Nephron (organoid): ENCODE data around the gene NEIL1.

Experiments used
- H3K27ac Mint-ChIP-seq, 3 experiments: 2 replicates each; pipeline ENCODE4 v1.8.0; 2020; ENCODE audit warnings: mixed read lengths in 3 of 3, mild to moderate bottlenecking in 2 of 3, moderate library complexity in 1 of 3
- H3K27me3 Mint-ChIP-seq: 2 replicates; pipeline ENCODE4 v1.8.0; 2021; ENCODE audit warnings: low read depth, mild to moderate bottlenecking, moderate library complexity, mixed read lengths
- H3K36me3 Mint-ChIP-seq: 2 replicates; pipeline ENCODE4 v1.8.0; 2020; ENCODE audit warnings: low read depth, mixed read lengths
- H3K4me1 Mint-ChIP-seq: 2 replicates; pipeline ENCODE4 v1.8.0; 2020; ENCODE audit warnings: mixed read lengths
- H3K4me3 Mint-ChIP-seq, 3 experiments: 2 replicates each; pipeline ENCODE4 v1.8.0; 2020; ENCODE audit warnings: mild to moderate bottlenecking in 3 of 3, mixed read lengths in 3 of 3, moderate library complexity in 2 of 3
- H3K9me3 Mint-ChIP-seq: 2 replicates; pipeline ENCODE4 v1.8.0; 2020; ENCODE audit warnings: mixed read lengths
- TF ChIP-seq, protein P1 (sequence below), 3 experiments: fragments of 200-600 bp; sonication (generic); IDR thresholded peaks; one replicate each; pipeline ENCODE4 v1.5.0; 2021; ENCODE audit warnings: antibody characterized with exemption in 3 of 3; ENCODE audit not compliant: unreplicated experiment in 3 of 3

Gene NEIL1

DNA sequence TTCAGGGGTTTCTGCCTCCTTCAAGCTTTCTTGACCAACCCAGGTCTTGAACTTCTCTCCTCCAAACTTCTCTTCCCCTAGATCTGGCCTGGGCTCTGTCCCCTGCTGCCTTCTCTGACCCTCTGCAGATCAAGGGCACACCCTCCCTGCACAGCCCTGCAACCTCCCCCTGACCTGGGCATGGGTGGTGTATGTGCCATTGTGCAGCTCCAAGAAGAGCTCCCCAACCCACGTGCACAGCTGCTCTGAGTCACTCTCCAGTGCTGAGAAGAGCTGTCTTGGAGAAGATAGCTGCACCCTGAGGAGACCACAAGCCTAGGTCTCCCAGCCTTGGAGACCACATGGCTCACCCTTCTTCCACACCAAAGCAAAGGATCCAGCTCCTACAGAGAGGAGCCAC is 13.6 kb downstream of the NEIL1 start:
- Mint-ChIP-seq H3K27me3 (peaks cover 3% of the 10 kb centered on the region), H3K27ac (no peak overlapping the region), H3K36me3 (peaks cover 4% of the 10 kb centered on the region), H3K4me1 (no peaks in the 10 kb centered on the region), H3K9me3 (no peaks in the 10 kb centered on the region), H3K4me3 (no peak overlapping the region)
- TF ChIP-seq, protein P1, sequence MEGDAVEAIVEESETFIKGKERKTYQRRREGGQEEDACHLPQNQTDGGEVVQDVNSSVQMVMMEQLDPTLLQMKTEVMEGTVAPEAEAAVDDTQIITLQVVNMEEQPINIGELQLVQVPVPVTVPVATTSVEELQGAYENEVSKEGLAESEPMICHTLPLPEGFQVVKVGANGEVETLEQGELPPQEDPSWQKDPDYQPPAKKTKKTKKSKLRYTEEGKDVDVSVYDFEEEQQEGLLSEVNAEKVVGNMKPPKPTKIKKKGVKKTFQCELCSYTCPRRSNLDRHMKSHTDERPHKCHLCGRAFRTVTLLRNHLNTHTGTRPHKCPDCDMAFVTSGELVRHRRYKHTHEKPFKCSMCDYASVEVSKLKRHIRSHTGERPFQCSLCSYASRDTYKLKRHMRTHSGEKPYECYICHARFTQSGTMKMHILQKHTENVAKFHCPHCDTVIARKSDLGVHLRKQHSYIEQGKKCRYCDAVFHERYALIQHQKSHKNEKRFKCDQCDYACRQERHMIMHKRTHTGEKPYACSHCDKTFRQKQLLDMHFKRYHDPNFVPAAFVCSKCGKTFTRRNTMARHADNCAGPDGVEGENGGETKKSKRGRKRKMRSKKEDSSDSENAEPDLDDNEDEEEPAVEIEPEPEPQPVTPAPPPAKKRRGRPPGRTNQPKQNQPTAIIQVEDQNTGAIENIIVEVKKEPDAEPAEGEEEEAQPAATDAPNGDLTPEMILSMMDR (IDR thresholded peaks at IDR 0.05; ENCODE audit: unreplicated experiment in 3 of 3) = no peak

DNA sequence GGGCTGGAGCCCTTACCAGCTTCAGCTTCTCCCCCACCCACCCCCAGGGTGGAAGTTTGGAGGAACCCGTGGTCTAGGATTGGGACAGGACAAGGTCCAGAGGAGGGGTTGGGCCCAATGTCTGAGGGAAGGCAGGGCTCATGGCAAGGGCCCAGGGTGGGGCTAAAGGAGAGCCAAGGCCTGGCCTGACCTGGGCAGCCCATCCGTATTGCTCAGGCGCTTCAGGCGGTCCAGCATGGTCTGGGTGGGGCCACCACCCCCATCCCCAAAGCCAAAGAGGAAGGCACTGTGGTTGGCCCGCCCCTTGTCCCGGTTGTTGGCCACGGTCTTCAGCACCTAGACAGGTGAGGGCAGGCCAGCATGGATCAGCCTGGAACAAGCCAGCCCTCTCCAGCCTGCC is 14.0 kb downstream of the NEIL1 start:
- Mint-ChIP-seq H3K27me3 (peaks cover 3% of the 10 kb centered on the region), H3K27ac (no peak overlapping the region), H3K4me1 (no peaks in the 10 kb centered on the region), H3K36me3 (peaks cover 4% of the 10 kb centered on the region), H3K4me3 (no peak overlapping the region), H3K9me3 (no peaks in the 10 kb centered on the region)
- TF ChIP-seq, protein P1 (IDR thresholded peaks at IDR 0.05; ENCODE audit: unreplicated experiment in 3 of 3) = no peak

DNA sequence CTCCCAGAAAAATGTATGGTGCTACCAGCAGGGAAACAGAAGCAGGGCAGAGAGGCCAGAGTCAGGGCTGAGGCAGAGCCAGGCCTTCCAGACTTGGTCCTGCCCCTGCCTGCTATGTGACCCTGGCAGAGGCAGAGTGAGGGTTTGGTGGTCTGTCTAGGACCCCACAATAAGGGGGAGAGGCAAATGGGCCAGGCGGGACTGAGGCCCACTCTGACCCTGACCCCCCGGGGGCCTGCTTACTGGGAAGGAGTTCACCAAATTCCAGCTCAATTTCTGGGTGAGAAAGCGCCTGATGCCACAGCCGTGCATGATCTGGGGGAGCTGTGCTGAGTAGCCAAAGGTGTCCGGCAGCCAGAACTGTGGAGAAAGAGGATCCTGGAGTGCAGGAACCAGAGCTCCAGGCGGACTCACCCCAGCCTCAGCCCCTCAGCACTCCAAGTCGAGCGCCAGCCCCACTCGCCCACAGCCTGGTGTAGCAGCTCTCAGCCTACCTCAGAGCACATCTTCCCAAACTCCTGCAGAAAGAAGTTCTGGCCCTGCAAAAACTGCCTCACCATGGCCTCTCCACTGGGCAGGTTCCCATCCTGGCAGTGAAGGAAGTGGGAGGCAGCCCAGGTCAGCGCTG is 14.6 kb downstream of the NEIL1 start:
- Mint-ChIP-seq H3K4me1 (no peaks in the 10 kb centered on the region), H3K36me3 (peaks cover 4% of the 10 kb centered on the region), H3K4me3 (no peak overlapping the region), H3K9me3 (no peaks in the 10 kb centered on the region), H3K27ac (no peak overlapping the region), H3K27me3 (peaks cover 3% of the 10 kb centered on the region)
- TF ChIP-seq, protein P1 (IDR thresholded peaks at IDR 0.05; ENCODE audit: unreplicated experiment in 3 of 3) = no peak

DNA sequence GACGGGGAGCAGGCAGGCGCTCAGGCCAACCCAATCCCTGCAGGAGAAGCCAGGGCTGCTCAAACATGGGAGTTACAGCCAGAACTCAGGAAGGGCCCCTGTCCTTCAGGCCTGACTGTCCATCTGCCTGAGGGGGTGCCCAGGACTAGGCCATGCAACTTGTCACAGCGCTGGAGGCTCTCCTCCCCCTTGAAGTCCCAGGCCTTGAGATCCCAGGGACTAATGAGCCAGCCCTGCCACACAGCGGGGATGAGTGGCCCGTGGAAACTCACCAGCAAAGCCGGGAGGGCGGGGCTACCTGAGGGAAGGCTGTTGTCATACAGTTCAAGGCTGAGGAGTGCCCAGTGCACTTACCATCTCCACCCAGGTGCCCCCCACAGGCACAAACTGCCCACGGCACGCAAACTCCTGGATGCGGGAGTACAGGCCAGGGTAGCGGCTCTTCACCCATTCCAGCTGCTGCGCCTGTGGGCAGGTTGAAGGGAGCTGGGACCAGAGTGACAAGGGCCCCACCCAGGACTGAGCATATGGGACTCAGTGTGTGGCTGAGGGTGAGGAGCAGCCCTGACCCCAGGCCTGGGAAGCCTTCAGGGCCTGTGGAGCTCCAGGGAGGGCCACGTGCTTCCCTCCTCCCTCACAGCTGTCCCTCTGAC is 15.3 kb downstream of the NEIL1 start:
- no peaks in the 10 kb centered on the region for H3K9me3 Mint-ChIP-seq
- H3K4me1 Mint-ChIP-seq = no peaks in the 10 kb centered on the region

DNA sequence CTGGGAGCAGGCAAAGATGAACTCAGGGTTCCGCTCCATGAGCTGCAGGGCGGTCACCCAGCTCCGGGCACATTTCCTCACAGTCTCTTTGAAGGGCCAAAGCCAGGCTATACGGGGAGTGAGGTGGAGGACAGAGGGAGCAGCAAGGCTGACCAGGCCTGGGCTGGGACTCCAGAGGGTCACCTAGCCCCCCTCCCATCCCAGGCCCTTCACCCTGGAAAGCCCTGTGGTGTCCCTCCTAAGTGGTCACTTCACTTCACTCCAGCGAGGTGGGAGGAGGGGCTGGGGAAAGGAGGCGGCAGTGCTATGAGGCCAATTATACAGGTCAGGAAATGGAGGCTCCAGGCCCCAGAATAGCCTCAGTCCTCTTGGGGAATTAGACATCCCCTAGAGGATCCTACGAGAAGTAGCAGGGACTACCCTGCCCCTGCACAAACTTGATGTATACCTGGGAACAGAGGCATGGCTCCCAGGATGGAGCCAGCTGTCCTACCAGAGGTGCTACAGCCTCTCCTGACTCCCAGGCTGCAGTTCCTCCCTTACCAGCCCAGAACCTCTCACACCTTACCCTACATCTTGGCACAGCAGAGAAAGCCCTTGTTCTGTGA is 15.9 kb downstream of the NEIL1 start:
- Mint-ChIP-seq H3K4me1 (no peaks in the 10 kb centered on the region), H3K4me3 (no peak overlapping the region), H3K27ac (no peak overlapping the region), H3K27me3 (peaks cover 3% of the 10 kb centered on the region), H3K36me3 (peaks cover 4% of the 10 kb centered on the region), H3K9me3 (no peaks in the 10 kb centered on the region)
- TF ChIP-seq, protein P1 (IDR thresholded peaks at IDR 0.05; ENCODE audit: unreplicated experiment in 3 of 3) = no peak

More for the DNA sequence above, 15.3 kb downstream of the NEIL1 start:
- Mint-ChIP-seq H3K4me3 (no peak overlapping the region), H3K27me3 (peaks cover 3% of the 10 kb centered on the region), H3K27ac (no peak overlapping the region), H3K36me3 (peaks cover 4% of the 10 kb centered on the region)
- TF ChIP-seq, protein P1 (IDR thresholded peaks at IDR 0.05; ENCODE audit: unreplicated experiment in 3 of 3) = no peak
